HG03045 (cell line): ENCODE measurements around the gene NEURL3.
A peak's percentile ranks its signal among the peaks of the same experiment; 100 is the strongest.

Source experiments
- ATAC-seq: cut with Tn5 transposase; IDR thresholded peaks from one replicate; pipeline ENCODE4 v1.9.1; 2021; ENCODE audit warnings: mild to moderate bottlenecking, moderate library complexity; ENCODE audit not compliant: unreplicated experiment

NEURL3 gene

GRCh38 chr2:96528006-96528699 is 23.0 kb upstream of the NEURL3 start:
- ATAC-seq = no peak

- no peak for ATAC-seq
These were observed 22.3 kb upstream of the NEURL3 start for GRCh38 chr2:96527286-96528005.

- ATAC-seq = no peak
These were observed 21.6 kb upstream of the NEURL3 start for GRCh38 chr2:96526615-96527285.

- no peak for ATAC-seq
These were observed 21.0 kb upstream of the NEURL3 start for GRCh38 chr2:96526101-96526591.

GRCh38 chr2:96525211-96525507 is 20.0 kb upstream of the NEURL3 start:
- ATAC-seq = no peak

GRCh38 chr2:96524482-96525210 is 19.5 kb upstream of the NEURL3 start:
- ATAC-seq = no peak

GRCh38 chr2:96523659-96524481 is 18.7 kb upstream of the NEURL3 start:
- ATAC-seq = no peak

GRCh38 chr2:96522304-96523203 is 17.4 kb upstream of the NEURL3 start:
- no peak for ATAC-seq

GRCh38 chr2:96521219-96521618 is 16.1 kb upstream of the NEURL3 start:
- ATAC-seq = no peak

GRCh38 chr2:96520697-96521096 is 15.5 kb upstream of the NEURL3 start:
- ATAC-seq = no peak

- ATAC-seq = no peak
These were observed 15.1 kb upstream of the NEURL3 start for GRCh38 chr2:96520231-96520630.

GRCh38 chr2:96517079-96517478 is 11.9 kb upstream of the NEURL3 start:
- no peak for ATAC-seq

- ATAC-seq = no peak
These were observed 9.4 kb upstream of the NEURL3 start for GRCh38 chr2:96514521-96514920.

- ATAC-seq = no peak
These were observed 7.2 kb upstream of the NEURL3 start for GRCh38 chr2:96512341-96512740.

- no peak for ATAC-seq
These were observed 6.7 kb upstream of the NEURL3 start for GRCh38 chr2:96511851-96512250.

- ATAC-seq = no peak
These were observed 5.9 kb upstream of the NEURL3 start for GRCh38 chr2:96510931-96511595.

- no peak for ATAC-seq
These were observed 4.7 kb upstream of the NEURL3 start for GRCh38 chr2:96509847-96510230.

- peak; percentile 72 for ATAC-seq
These were observed 4.1 kb upstream of the NEURL3 start for GRCh38 chr2:96509114-96509846.
